Testis (tissue), 3 donors: ENCODE data around the gene MRPL53. TPM values are rescaled to one million over a fixed set of nuclear protein-coding genes. Genes with fewer than 3 reads are reported as not detected.
A peak's percentile ranks its signal among the peaks of the same experiment; 100 is the strongest.

Source experiments
- DNase-seq: peaks from one replicate; pipeline ENCODE4 v3.0.0-alpha.2; 2019
- H3K27ac ChIP-seq, 2 donors: fragments of 200-600 bp; sonication (generic); one replicate each; pipeline ENCODE4 v1.5.1; 2019
- H3K27me3 ChIP-seq: fragments of 200-600 bp; sonication (generic); one replicate; pipeline ENCODE4 v1.5.1; 2019
- H3K36me3 ChIP-seq: fragments of 200-600 bp; sonication (generic); one replicate; pipeline ENCODE4 v1.5.1; 2017; ENCODE audit warnings: low read depth; ENCODE audit errors: missing control alignments
- H3K4me1 ChIP-seq: fragments of 200-600 bp; sonication (generic); one replicate; pipeline ENCODE4 v1.5.1; 2019
- H3K4me3 ChIP-seq, 2 donors: fragments of 200-600 bp; sonication (generic); one replicate each; pipeline ENCODE4 v1.5.1; 2017 to 2019
- H3K9me3 ChIP-seq: fragments of 200-600 bp; sonication (generic); one replicate; pipeline ENCODE4 v1.5.1; 2017
- CTCF ChIP-seq, 3 experiments: fragments of 450-650 bp in 2 of 3; fragments of 200-600 bp in 1 of 3; sonication (generic) in 1 of 3; IDR thresholded peaks; one replicate each; pipeline ENCODE4 v1.5.1; 2016 to 2019; ENCODE audit warnings: antibody characterized with exemption in 3 of 3, mild to moderate bottlenecking in 2 of 3, moderate library complexity in 1 of 3
- POLR2A ChIP-seq: fragments of 450-650 bp; IDR thresholded peaks from one replicate; pipeline ENCODE4 v1.6.1; 2017; ENCODE audit warnings: antibody characterized with exemption, mild to moderate bottlenecking, moderate library complexity
- WGBS, 2 donors: methylation state at CpG; one replicate each; pipeline ENCODE4 v1.1.5; 2018; 5-methylcytosine and 5-hydroxymethylcytosine counted together
- intact Hi-C: fragments of 100-400 bp; cut with DNase I; formaldehyde crosslinking; loops from one replicate; pipeline ENCODE4 v1.15.1; 2023; ENCODE audit warnings: low total_unique reads
- polyA plus RNA-seq: library from polyadenylated mRNA; stranded (reverse); fragments of 350-450 nt; fragmentation: Illumina TruSeq; extraction: RNeasy Lipid Tissue Mini Kit (QIAGEN cat#74804); gene quantifications from one replicate; pipeline ENCODE4 v1.2.3, GENCODE V29; 2014; ENCODE audit warnings: low read depth, low replicate concordance; ENCODE audit not compliant: insufficient read depth
- total RNA-seq, 2 donors: library from RNA; depleted of rRNA; stranded (reverse); fragments of >200 nt; gene quantifications; one replicate each; pipeline ENCODE4 v1.2.3, GENCODE V29; 2016

The MRPL53 gene
- total and polyA plus RNA-seq, 3 donors from 2014 or later, result 23.6 to 64.8 (median 46.0) TPM

GRCh38 chr2:74501335-74502071 is 29.0 kb upstream of the MRPL53 start:
- Histone ChIP-seq H3K4me3 (no peak overlapping the region), H3K27me3 (no peaks in the 10 kb centered on the region), H3K4me1 (peaks cover 18% of the 10 kb centered on the region), H3K36me3 (peaks cover 4% of the 10 kb centered on the region), H3K27ac (no peak overlapping the region), H3K9me3 (no peaks in the 10 kb centered on the region)
- WGBS, 2 donors, result 51 to 62% methylated on average over 18 of the region's 18 CpGs
- no peak for TF ChIP-seq POLR2A
- no peak for TF ChIP-seq CTCF (IDR thresholded peaks at IDR 0.05)
- DNase-seq, result no peak
- intact Hi-C loops, result no loop called here

- H3K9me3 ChIP-seq, result no peaks in the 10 kb centered on the region
- intact Hi-C loops, result no loop called here
- H3K4me3 ChIP-seq, result no peak overlapping the region
- no peak overlapping the region for H3K27ac ChIP-seq
- no peak for DNase-seq
- H3K36me3 ChIP-seq, result peaks cover 4% of the 10 kb centered on the region
- H3K4me1 ChIP-seq, result peaks cover 18% of the 10 kb centered on the region
- no peaks in the 10 kb centered on the region for H3K27me3 ChIP-seq
- TF ChIP-seq CTCF (IDR thresholded peaks at IDR 0.05) (no peak), POLR2A (no peak)
Measured at GRCh38 chr2:74500578-74500946, 28.1 kb upstream of the MRPL53 start.

- Histone ChIP-seq H3K4me1 (peaks cover 18% of the 10 kb centered on the region), H3K36me3 (peaks cover 4% of the 10 kb centered on the region), H3K27ac (no peak overlapping the region), H3K4me3 (no peak overlapping the region), H3K9me3 (no peaks in the 10 kb centered on the region), H3K27me3 (no peaks in the 10 kb centered on the region)
- WGBS, 2 donors, result 37 to 38% methylated on average over 11 to 15 of the region's 15 CpGs
- no peak for DNase-seq
- intact Hi-C loops, result no loop called here
- TF ChIP-seq POLR2A (no peak), CTCF (IDR thresholded peaks at IDR 0.05) (no peak)
Measured at GRCh38 chr2:74499940-74500577, 27.6 kb upstream of the MRPL53 start.

GRCh38 chr2:74499267-74499939 is 26.9 kb upstream of the MRPL53 start, which contains the start of gene LBX2:
Gene LBX2 (minus strand): TSS chr2:74499603. CDS start chr2:74499537, 66 bp downstream.
- no peaks in the 10 kb centered on the region for H3K36me3 ChIP-seq
- H3K4me1 ChIP-seq, result peaks cover 18% of the 10 kb centered on the region
- 0 to 4% methylated on average over 36 to 55 of the region's 65 CpGs for WGBS, 2 donors
- no peak within 1 kb of the TSS for H3K27ac ChIP-seq
- TF ChIP-seq CTCF (IDR thresholded peaks at IDR 0.05), result no peak
- no peak for TF ChIP-seq POLR2A
- no peaks in the 10 kb centered on the region for H3K9me3 ChIP-seq
- peak within 1 kb of the TSS; percentile 18 to 32 for H3K4me3 ChIP-seq
- intact Hi-C loops, result no loop called here
- H3K27me3 ChIP-seq, result no peaks in the 10 kb centered on the region
- peak; percentile 39 for DNase-seq
